ENCODE data around the gene ASB10. TPM values are rescaled to one million over a fixed set of nuclear protein-coding genes. Genes with fewer than 3 reads are reported as not detected.

Gene ASB10
- polyA plus RNA-seq, 1 of the 3 experiments (the other 2 are of a cell fraction): not detected

- Histone ChIP-seq H3K36me3 (replicated peaks in 1 of 2; ENCODE audit: control insufficient read depth in 1 of 2, insufficient read depth in 2 of 2, low read length in 1 of 2) (peaks cover 12 to 15% of the 10 kb centered on the region in 2 experiments), H3K4me1 (ENCODE audit: control insufficient read depth in 1 of 2, insufficient read depth in 2 of 2, low read depth in 1 of 2, low read length in 1 of 2) (no peaks in the 10 kb centered on the region), H3K9me3 (no peaks in the 10 kb centered on the region), H4K20me1 (ENCODE audit: insufficient read depth) (no peaks in the 10 kb centered on the region), H3K9ac (no peak overlapping the region), H3K9me2 (no peaks in the 10 kb centered on the region), H3K4me2 (no peak overlapping the region), H3K27me3 (ENCODE audit: insufficient read depth) (peaks cover 27% of the 10 kb centered on the region; the same call in 1 of the 2 replicates), H3K27ac (ENCODE audit: low read depth in 2 of 2, low read length in 1 of 2) (no peak overlapping the region), H3F3A (replicated peaks; ENCODE audit: insufficient read depth) (peaks cover 13% of the 10 kb centered on the region), H2AFZ (ENCODE audit: low read depth) (no peak overlapping the region), H3K79me2 (ENCODE audit: insufficient read depth) (no peaks in the 10 kb centered on the region), H3K4me3 (ENCODE audit: low read depth in 2 of 2, low read length in 1 of 2) (no peak overlapping the region)
- CTCF ChIA-PET: interaction anchor here (0.8 to 8.9 kb wide), 9 partner anchors 10 to 154 kb away, joined by 3 to 149 read pairs (median 7); partner anchors contain the start of gene GBX1
- DNase-seq: no peak
- TF ChIP-seq GABPA (IDR thresholded peaks at IDR 0.05; ENCODE audit: low read depth): no peak
- peak; percentile 7; the same call in 1 of the 2 replicates for TF ChIP-seq POLR2AphosphoS5 (IDR thresholded peaks at IDR 0.05; ENCODE audit: low read depth, low read length)
- 72% methylated on average over 22 of the region's 22 CpGs for WGBS (ENCODE audit: low lambda C conversion rate)
- POLR2A ChIA-PET: interaction anchor here (1.5 kb wide), 1 partner anchor 14 kb away, joined by 4 read pairs; no protein-coding TSS in a partner anchor
Measured at GRCh38 chr7:151148319-151149259, 38.5 kb downstream of the ASB10 start.

GRCh38 chr7:151146761-151147160, 40.3 kb downstream of the ASB10 start:
- H3K9ac ChIP-seq: no peak overlapping the region
- WGBS (ENCODE audit: low lambda C conversion rate): 90% methylated on average over 3 of the region's 3 CpGs
- H3K36me3 ChIP-seq (replicated peaks in 1 of 2; ENCODE audit: control insufficient read depth in 1 of 2, insufficient read depth in 2 of 2, low read length in 1 of 2): peaks cover 20 to 31% of the 10 kb centered on the region in 2 experiments
- TF ChIP-seq MEF2A (IDR thresholded peaks at IDR 0.05; ENCODE audit: borderline replicate concordance, low read depth): no peak
- TF ChIP-seq RFX5 (IDR thresholded peaks at IDR 0.05; ENCODE audit: low read length): no peak
- no peak for TF ChIP-seq RXRA (IDR thresholded peaks at IDR 0.05; ENCODE audit: borderline replicate concordance, low read depth)
- no peak for TF ChIP-seq MAX (IDR thresholded peaks at IDR 0.05; ENCODE audit: low read depth)
- no peak for TF ChIP-seq POLR2AphosphoS5 (IDR thresholded peaks at IDR 0.05; ENCODE audit: low read depth, low read length)
- no peak for TF ChIP-seq RAD21 (IDR thresholded peaks at IDR 0.05; ENCODE audit: low read length)
- no peak for TF ChIP-seq TCF12 (IDR thresholded peaks at IDR 0.05)
- no peak for TF ChIP-seq GATA2 (CRISPR knock-in tag; IDR thresholded peaks at IDR 0.05)
- no peak for TF ChIP-seq MXI1 (IDR thresholded peaks at IDR 0.05; ENCODE audit: low read depth, low read length)
- no peak for TF ChIP-seq CTCF (IDR thresholded peaks at IDR 0.05)
- no peak for TF ChIP-seq USF1 (IDR thresholded peaks at IDR 0.05; ENCODE audit: borderline replicate concordance, low read depth)
- no peak for TF ChIP-seq FOSL2 (IDR thresholded peaks at IDR 0.05; ENCODE audit: borderline replicate concordance, low read depth)
- TF ChIP-seq SIN3A (IDR thresholded peaks at IDR 0.05; ENCODE audit: borderline replicate concordance, low read depth, low read length): no peak
- no peak for TF ChIP-seq USF2 (IDR thresholded peaks at IDR 0.05; ENCODE audit: borderline replicate concordance, low read depth, low read length)
- no peak overlapping the region for H2AFZ ChIP-seq (ENCODE audit: low read depth)
- H3F3A ChIP-seq (replicated peaks; ENCODE audit: insufficient read depth): peaks cover 13% of the 10 kb centered on the region
- no peaks in the 10 kb centered on the region for H4K20me1 ChIP-seq (ENCODE audit: insufficient read depth)
- no peaks in the 10 kb centered on the region; a peak in 1 of 4 replicates for H3K4me1 ChIP-seq (ENCODE audit: control insufficient read depth in 1 of 2, insufficient read depth in 2 of 2, low read depth in 1 of 2, low read length in 1 of 2)
- no peaks in the 10 kb centered on the region for H3K79me2 ChIP-seq (ENCODE audit: insufficient read depth)
- H3K9me3 ChIP-seq: no peaks in the 10 kb centered on the region
- POLR2A ChIA-PET: no interaction called here
- DNase-seq: no peak
- no peaks in the 10 kb centered on the region for H3K9me2 ChIP-seq
- no peak overlapping the region for H3K4me2 ChIP-seq
- peaks cover 13% of the 10 kb centered on the region; the same call in 1 of the 2 replicates for H3K27me3 ChIP-seq (ENCODE audit: insufficient read depth)
- no peak overlapping the region for H3K27ac ChIP-seq (ENCODE audit: low read depth in 2 of 2, low read length in 1 of 2)
- no peak overlapping the region for H3K4me3 ChIP-seq (ENCODE audit: low read depth in 2 of 2, low read length in 1 of 2)
- CTCF ChIA-PET: interaction anchor here (0.7 to 8.9 kb wide), 7 partner anchors 13 to 30 kb away, joined by 3 to 149 read pairs (median 5); partner anchors contain the start of gene GBX1
